SK-N-SH (cell line): Measurements from ENCODE around the gene SLC52A3. TPM values are rescaled to one million over a fixed set of nuclear protein-coding genes. Genes with fewer than 3 reads are reported as not detected.
A peak's percentile ranks its signal among the peaks of the same experiment; 100 is the strongest.

Experiments used
- CTCF ChIA-PET: fragments of 300-600, 350-600 bp; formaldehyde crosslinking; extraction: SDS; loops from one replicate; lab custom pipeline; 2021; lab: Yijun Ruan, JAX
- POLR2A ChIA-PET: fragments of 350-600 bp; sonication (Branson Sonifier 250); formaldehyde crosslinking; extraction: SDS; loops from one replicate; lab custom pipeline; 2020; ENCODE audit warnings: antibody characterized with exemption, inconsistent platforms; lab: Yijun Ruan, JAX
- DNase-seq: peaks from one replicate; pipeline ENCODE4 v3.0.0; 2012
- H2AFZ ChIP-seq: fragments of 200-600 bp; sonication (generic); 2 replicates; pipeline ENCODE4 v1.8.1; 2016; ENCODE audit warnings: antibody characterized with exemption, mild to moderate bottlenecking, low read depth
- H3F3A ChIP-seq: fragments of 200-600 bp; sonication (generic); replicated peaks from 2 replicates; pipeline ENCODE3; 2016; ENCODE audit warnings: antibody characterized with exemption, mild to moderate bottlenecking; ENCODE audit not compliant: insufficient read depth
- H3K27ac ChIP-seq, 2 experiments: fragments of 200-500 bp in 1 of 2; fragments of 200-600 bp in 1 of 2; sonication (Bioruptor generic) in 1 of 2; sonication (generic), shearing (Covaris generic) in 1 of 2; 2 replicates each; pipeline versions ENCODE4 v1.5.1 to v1.6.1; 2014 to 2016; ENCODE audit warnings: low read depth in 2 of 2, inconsistent platforms in 1 of 2, low read length in 1 of 2, mild to moderate bottlenecking in 1 of 2, mixed read lengths in 1 of 2
- H3K27me3 ChIP-seq: fragments of 200-600 bp; sonication (generic), shearing (Covaris generic); 2 replicates; pipeline ENCODE4 v1.6.1; 2016; ENCODE audit warnings: mixed run types; ENCODE audit not compliant: insufficient read depth
- H3K36me3 ChIP-seq, 2 experiments: fragments of 200-500 bp in 1 of 2; fragments of 200-600 bp in 1 of 2; sonication (Bioruptor generic) in 1 of 2; sonication (generic) in 1 of 2; replicated peaks in 1 of 2; 2 replicates each; pipeline versions ENCODE3 to v1.5.1; 2014 to 2016; ENCODE audit warnings: low read length in 1 of 2, mild to moderate bottlenecking in 1 of 2; ENCODE audit not compliant: insufficient read depth in 2 of 2, control insufficient read depth in 1 of 2
- H3K4me1 ChIP-seq, 2 experiments: fragments of 200-500 bp in 1 of 2; fragments of 200-600 bp in 1 of 2; sonication (Bioruptor generic) in 1 of 2; sonication (generic), shearing (Covaris generic) in 1 of 2; 2 replicates each; pipeline versions ENCODE4 v1.5.1 to v1.6.1; 2014 to 2016; ENCODE audit warnings: low read depth in 1 of 2, low read length in 1 of 2, mixed run types in 1 of 2; ENCODE audit not compliant: insufficient read depth in 2 of 2, control insufficient read depth in 1 of 2
- H3K4me2 ChIP-seq: fragments of 200-600 bp; sonication (generic), shearing (Covaris generic); 2 replicates; pipeline ENCODE4 v1.6.1; 2017; ENCODE audit warnings: mixed run types
- H3K4me3 ChIP-seq, 2 experiments: fragments of 200-500 bp in 1 of 2; fragments of 200-600 bp in 1 of 2; sonication (Bioruptor generic) in 1 of 2; sonication (generic), shearing (Covaris generic) in 1 of 2; 2 replicates each; pipeline versions ENCODE4 v1.5.1 to v1.8.1; 2014 to 2016; ENCODE audit warnings: low read depth in 2 of 2, inconsistent platforms in 1 of 2, low read length in 1 of 2, mild to moderate bottlenecking in 1 of 2, mixed read lengths in 1 of 2, moderate library complexity in 1 of 2
- H3K79me2 ChIP-seq: fragments of 200-600 bp; sonication (generic); 2 replicates; pipeline ENCODE4 v1.8.1; 2017; ENCODE audit warnings: mild to moderate bottlenecking; ENCODE audit not compliant: insufficient read depth
- H3K9ac ChIP-seq: fragments of 200-600 bp; sonication (generic); 2 replicates; pipeline ENCODE4 v1.6.1; 2017; ENCODE audit warnings: mixed run types
- H3K9me2 ChIP-seq: fragments of 200-600 bp; sonication (generic); 2 replicates; pipeline ENCODE4 v1.6.1; 2017; ENCODE audit warnings: mixed run types
- H3K9me3 ChIP-seq: fragments of 200-600 bp; sonication (generic); 2 replicates; pipeline ENCODE4 v1.6.1; 2017; ENCODE audit warnings: mixed run types, mild to moderate bottlenecking, moderate library complexity
- H4K20me1 ChIP-seq: fragments of 200-600 bp; sonication (generic); 2 replicates; pipeline ENCODE4 v1.6.1; 2017; ENCODE audit warnings: mild to moderate bottlenecking, mixed run types; ENCODE audit not compliant: insufficient read depth
- EP300 ChIP-seq, 2 experiments: IDR thresholded peaks; 2 replicates each; pipeline versions ENCODE4 v1.4.0 to v1.6.1; 2012; ENCODE audit warnings: borderline replicate concordance in 1 of 2, low read depth in 1 of 2, low read length in 1 of 2
- FOSL2 ChIP-seq: IDR thresholded peaks from 2 replicates; pipeline ENCODE4 v1.4.0; 2012; ENCODE audit warnings: low read depth, mild to moderate bottlenecking, moderate library complexity, borderline replicate concordance
- FOXJ3 ChIP-seq: sonication (generic); formaldehyde crosslinking; IDR thresholded peaks from 2 replicates; pipeline ENCODE4 v1.5.1; 2020; ENCODE audit warnings: mild to moderate bottlenecking, missing genetic modification reagents
- FOXM1 ChIP-seq: IDR thresholded peaks from 2 replicates; pipeline ENCODE4 v1.4.0; 2012; ENCODE audit warnings: low read depth, mild to moderate bottlenecking
- GABPA ChIP-seq: IDR thresholded peaks from 2 replicates; pipeline ENCODE4 v1.4.0; 2012; ENCODE audit warnings: low read depth, mild to moderate bottlenecking
- GATA2 ChIP-seq: sonication (generic); formaldehyde crosslinking; IDR thresholded peaks from 2 replicates; pipeline ENCODE4 v1.5.0; 2020; ENCODE audit warnings: mild to moderate bottlenecking, missing genetic modification reagents
- MEF2A ChIP-seq: IDR thresholded peaks from 2 replicates; pipeline ENCODE4 v1.4.0; 2012; ENCODE audit warnings: low read depth, borderline replicate concordance
- NFIC ChIP-seq: IDR thresholded peaks from 2 replicates; pipeline ENCODE4 v1.4.0; 2012; ENCODE audit warnings: borderline replicate concordance
- NRF1 ChIP-seq: IDR thresholded peaks from 2 replicates; pipeline ENCODE4 v1.6.1; 2012; ENCODE audit warnings: low read depth, mild to moderate bottlenecking, low read length
- POLR2AphosphoS5 ChIP-seq: IDR thresholded peaks from 2 replicates; pipeline ENCODE4 v1.6.1; 2012; ENCODE audit warnings: low read depth, low read length
- RAD21 ChIP-seq: IDR thresholded peaks from 2 replicates; pipeline ENCODE4 v1.6.1; 2012; ENCODE audit warnings: mild to moderate bottlenecking, low read length
- RCOR1 ChIP-seq: fragments of 150-350 bp; IDR thresholded peaks from 2 replicates; pipeline ENCODE4 v1.6.1; 2017; ENCODE audit warnings: antibody characterized with exemption, low read length
- RFX5 ChIP-seq: IDR thresholded peaks from 2 replicates; pipeline ENCODE4 v1.6.1; 2012; ENCODE audit warnings: mild to moderate bottlenecking, improper control_type of control experiment, low read length
- RXRA ChIP-seq: IDR thresholded peaks from 2 replicates; pipeline ENCODE4 v1.4.0; 2012; ENCODE audit warnings: low read depth, mild to moderate bottlenecking, borderline replicate concordance
- SIN3A ChIP-seq: IDR thresholded peaks from 2 replicates; pipeline ENCODE4 v1.6.1; 2012; ENCODE audit warnings: low read depth, mild to moderate bottlenecking, low read length, moderate library complexity, borderline replicate concordance
- SMC3 ChIP-seq: IDR thresholded peaks from 2 replicates; pipeline ENCODE4 v1.6.1; 2012; ENCODE audit warnings: low read depth, low read length, improper control_type of control experiment
- TAF1 ChIP-seq: IDR thresholded peaks from 2 replicates; pipeline ENCODE4 v1.6.1; 2012; ENCODE audit warnings: low read depth, mild to moderate bottlenecking, low read length, moderate library complexity, borderline replicate concordance
- WGBS: methylation state at CpG from one replicate; pipeline ENCODE4 v1.1.6; 2017; ENCODE audit warnings: low lambda C conversion rate; 5-methylcytosine and 5-hydroxymethylcytosine counted together
- polyA plus RNA-seq, 3 experiments: library from polyadenylated mRNA; depleted of rRNA; stranded (reverse); fragments of >200 nt; gene quantifications; 2 replicates each; pipeline ENCODE4 v1.2.3, GENCODE V29; 2012
- TF ChIP-seq, protein P1 (sequence below): fragments of 150-350 bp; IDR thresholded peaks from 2 replicates; pipeline ENCODE4 v1.6.1; 2017; ENCODE audit warnings: antibody characterized with exemption, low read length, low read depth, borderline replicate concordance
- TF ChIP-seq, protein P2 (sequence below): IDR thresholded peaks from 2 replicates; pipeline ENCODE4 v1.4.0; 2012; ENCODE audit warnings: low read depth, borderline replicate concordance
- TF ChIP-seq, protein P3 (sequence below): fragments of 200-600 bp; sonication (generic); IDR thresholded peaks from 2 replicates; pipeline ENCODE4 v1.6.1; 2017; ENCODE audit warnings: antibody characterized with exemption, mild to moderate bottlenecking, moderate library complexity

The SLC52A3 gene
- polyA plus RNA-seq (2012; rRNA removed) = not detected in 2 replicates
- 0.01 TPM in 1 of 2 replicates, not detected in the other for polyA plus RNA-seq (2012; cell fraction: cytosol; rRNA removed)
- 0.01 TPM in 1 of 2 replicates, not detected in the other for polyA plus RNA-seq (2012; cell fraction: nucleus; rRNA removed)

- WGBS = 42% methylated on average over 11 of the region's 12 CpGs
- CTCF ChIA-PET = interaction anchor here (1.0 to 1.9 kb wide), 6 partner anchors 8 to 444 kb away, joined by 3 to 8 read pairs (median 3); no protein-coding TSS in a partner anchor
Measured at GRCh38 chr20:768426-768978, at the start of gene SLC52A3. Gene SLC52A3, minus strand, starts transcription at chr20:768500. Its CDS starts 2,726 bp downstream, at chr20:765774.

DNA sequence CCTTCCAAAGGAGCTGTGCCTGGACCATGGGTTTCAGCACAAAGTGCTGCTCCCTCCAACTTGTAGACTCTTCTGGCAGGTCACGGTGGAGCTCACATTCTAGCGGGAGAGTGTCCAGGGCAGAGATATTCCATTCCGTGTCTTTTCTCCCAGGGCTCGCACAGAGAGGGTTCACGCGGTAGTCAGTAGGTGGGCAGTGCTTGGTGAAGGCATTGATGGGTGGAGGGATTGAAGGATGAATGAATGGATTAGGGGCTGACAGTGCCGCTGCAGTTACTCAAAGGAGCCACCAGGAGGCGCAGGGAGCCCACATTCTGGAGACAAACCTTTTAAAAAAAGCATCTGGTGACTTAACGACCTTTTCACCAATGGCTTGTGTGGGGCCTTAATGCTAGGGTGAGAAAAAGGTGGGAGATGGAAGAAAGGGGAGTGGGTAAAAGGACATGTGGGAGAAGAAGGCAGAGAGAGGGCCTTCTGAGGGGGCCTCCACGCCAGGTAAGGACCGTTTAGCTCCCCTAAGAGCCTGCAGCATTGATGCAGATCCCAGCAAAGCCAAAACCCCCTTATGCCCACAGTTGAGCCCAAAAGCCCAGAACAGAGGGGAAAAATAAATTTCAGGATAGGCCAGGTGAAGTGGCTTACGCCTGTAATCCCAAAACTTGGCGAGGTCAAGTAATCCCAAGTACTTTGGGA, 47.8 kb upstream of the SLC52A3 start:
- Histone ChIP-seq H3K9me2 (no peaks in the 10 kb centered on the region), H3K79me2 (no peaks in the 10 kb centered on the region), H3K9ac (no peak overlapping the region), H3K27me3 (no peaks in the 10 kb centered on the region), H3F3A (no peaks in the 10 kb centered on the region), H3K4me1 (no peaks in the 10 kb centered on the region), H3K27ac (no peak overlapping the region), H3K4me2 (no peak overlapping the region), H3K36me3 (no peaks in the 10 kb centered on the region), H3K4me3 (no peak overlapping the region; a peak in 1 of 4 replicates), H2AFZ (no peak overlapping the region), H3K9me3 (no peaks in the 10 kb centered on the region), H4K20me1 (no peaks in the 10 kb centered on the region)
- WGBS = 28% methylated on average over 13 of the region's 13 CpGs
- CTCF ChIA-PET = interaction anchor here (0.6 to 7.2 kb wide), 45 partner anchors 11 to 397 kb away, joined by 3 to 267 read pairs (median 4); partner anchors contain the start of gene FAM110A
- POLR2A ChIA-PET = no interaction called here
- DNase-seq = peak; percentile 76
- no peak for TF ChIP-seq NRF1
- peak; percentile 99 for TF ChIP-seq SMC3
- TF ChIP-seq FOXM1 = no peak
- TF ChIP-seq RAD21 = peak; percentile 95
- TF ChIP-seq, protein P1, sequence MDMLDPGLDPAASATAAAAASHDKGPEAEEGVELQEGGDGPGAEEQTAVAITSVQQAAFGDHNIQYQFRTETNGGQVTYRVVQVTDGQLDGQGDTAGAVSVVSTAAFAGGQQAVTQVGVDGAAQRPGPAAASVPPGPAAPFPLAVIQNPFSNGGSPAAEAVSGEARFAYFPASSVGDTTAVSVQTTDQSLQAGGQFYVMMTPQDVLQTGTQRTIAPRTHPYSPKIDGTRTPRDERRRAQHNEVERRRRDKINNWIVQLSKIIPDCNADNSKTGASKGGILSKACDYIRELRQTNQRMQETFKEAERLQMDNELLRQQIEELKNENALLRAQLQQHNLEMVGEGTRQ = no peak
- TF ChIP-seq NFIC = no peak
- TF ChIP-seq MEF2A = no peak
- TF ChIP-seq SIN3A = no peak
- TF ChIP-seq TAF1 = no peak
- TF ChIP-seq GABPA = no peak
- TF ChIP-seq POLR2AphosphoS5 = no peak
- TF ChIP-seq, protein P2, sequence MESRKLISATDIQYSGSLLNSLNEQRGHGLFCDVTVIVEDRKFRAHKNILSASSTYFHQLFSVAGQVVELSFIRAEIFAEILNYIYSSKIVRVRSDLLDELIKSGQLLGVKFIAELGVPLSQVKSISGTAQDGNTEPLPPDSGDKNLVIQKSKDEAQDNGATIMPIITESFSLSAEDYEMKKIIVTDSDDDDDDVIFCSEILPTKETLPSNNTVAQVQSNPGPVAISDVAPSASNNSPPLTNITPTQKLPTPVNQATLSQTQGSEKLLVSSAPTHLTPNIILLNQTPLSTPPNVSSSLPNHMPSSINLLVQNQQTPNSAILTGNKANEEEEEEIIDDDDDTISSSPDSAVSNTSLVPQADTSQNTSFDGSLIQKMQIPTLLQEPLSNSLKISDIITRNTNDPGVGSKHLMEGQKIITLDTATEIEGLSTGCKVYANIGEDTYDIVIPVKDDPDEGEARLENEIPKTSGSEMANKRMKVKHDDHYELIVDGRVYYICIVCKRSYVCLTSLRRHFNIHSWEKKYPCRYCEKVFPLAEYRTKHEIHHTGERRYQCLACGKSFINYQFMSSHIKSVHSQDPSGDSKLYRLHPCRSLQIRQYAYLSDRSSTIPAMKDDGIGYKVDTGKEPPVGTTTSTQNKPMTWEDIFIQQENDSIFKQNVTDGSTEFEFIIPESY = no peak
- TF ChIP-seq FOSL2 = no peak

More at GRCh38 chr20:768426-768978, at the start of gene SLC52A3:
- no peak within 1 kb of the TSS for H3K4me3 ChIP-seq
- no peaks in the 10 kb centered on the region for H3K79me2 ChIP-seq
- H3K9me3 ChIP-seq = no peaks in the 10 kb centered on the region
- no peaks in the 10 kb centered on the region for H3F3A ChIP-seq
- POLR2A ChIA-PET = no interaction called here
- H3K9ac ChIP-seq = no peak within 1 kb of the TSS
- H4K20me1 ChIP-seq = no peaks in the 10 kb centered on the region
- H2AFZ ChIP-seq = no peak within 1 kb of the TSS
- H3K27ac ChIP-seq = no peak within 1 kb of the TSS
- H3K9me2 ChIP-seq = no peaks in the 10 kb centered on the region
- no peak within 1 kb of the TSS for H3K4me2 ChIP-seq
- H3K36me3 ChIP-seq = no peaks in the 10 kb centered on the region
- no peak for TF ChIP-seq RCOR1
- TF ChIP-seq RAD21 = peak; percentile 32; the same call in 1 of the 2 replicates
- TF ChIP-seq FOXJ3 (CRISPR knock-in tag) = no peak
- no peak for TF ChIP-seq RXRA
- no peak for TF ChIP-seq EP300 (IDR thresholded peaks at IDR 0.05; ENCODE audit: borderline replicate concordance in 1 of 2, low read depth in 1 of 2, low read length in 1 of 2)
- no peak for TF ChIP-seq SIN3A
- TF ChIP-seq MEF2A = no peak
- TF ChIP-seq RFX5 = no peak
- no peak for TF ChIP-seq GABPA
- TF ChIP-seq GATA2 (CRISPR knock-in tag) = no peak
- TF ChIP-seq, protein P3, sequence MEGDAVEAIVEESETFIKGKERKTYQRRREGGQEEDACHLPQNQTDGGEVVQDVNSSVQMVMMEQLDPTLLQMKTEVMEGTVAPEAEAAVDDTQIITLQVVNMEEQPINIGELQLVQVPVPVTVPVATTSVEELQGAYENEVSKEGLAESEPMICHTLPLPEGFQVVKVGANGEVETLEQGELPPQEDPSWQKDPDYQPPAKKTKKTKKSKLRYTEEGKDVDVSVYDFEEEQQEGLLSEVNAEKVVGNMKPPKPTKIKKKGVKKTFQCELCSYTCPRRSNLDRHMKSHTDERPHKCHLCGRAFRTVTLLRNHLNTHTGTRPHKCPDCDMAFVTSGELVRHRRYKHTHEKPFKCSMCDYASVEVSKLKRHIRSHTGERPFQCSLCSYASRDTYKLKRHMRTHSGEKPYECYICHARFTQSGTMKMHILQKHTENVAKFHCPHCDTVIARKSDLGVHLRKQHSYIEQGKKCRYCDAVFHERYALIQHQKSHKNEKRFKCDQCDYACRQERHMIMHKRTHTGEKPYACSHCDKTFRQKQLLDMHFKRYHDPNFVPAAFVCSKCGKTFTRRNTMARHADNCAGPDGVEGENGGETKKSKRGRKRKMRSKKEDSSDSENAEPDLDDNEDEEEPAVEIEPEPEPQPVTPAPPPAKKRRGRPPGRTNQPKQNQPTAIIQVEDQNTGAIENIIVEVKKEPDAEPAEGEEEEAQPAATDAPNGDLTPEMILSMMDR = 0 out of 2 replicates have a peak, but pooled peaks have one; percentile 12
- no peaks in the 10 kb centered on the region for H3K4me1 ChIP-seq
- no peak for DNase-seq
- no peaks in the 10 kb centered on the region for H3K27me3 ChIP-seq
